SU-DHL-6 (cell line): ENCODE data around the gene COQ4.

Source experiments
- CTCF ChIP-seq: fragments of 200-600 bp; sonication (generic); IDR thresholded peaks from one replicate; pipeline ENCODE4 v1.5.1; 2017; ENCODE audit warnings: antibody characterized with exemption, mild to moderate bottlenecking, low read length, moderate library complexity; ENCODE audit not compliant: insufficient read depth, poor library complexity, severe bottlenecking
- EZH2phosphoT487 ChIP-seq: fragments of 200-600 bp; sonication (generic), shearing (Covaris generic); conservative IDR thresholded peaks from 2 replicates; pipeline ENCODE4 v1.6.1; 2018; ENCODE audit warnings: mild to moderate bottlenecking, antibody characterized with exemption, low read length, moderate library complexity, mixed read lengths

DNA sequence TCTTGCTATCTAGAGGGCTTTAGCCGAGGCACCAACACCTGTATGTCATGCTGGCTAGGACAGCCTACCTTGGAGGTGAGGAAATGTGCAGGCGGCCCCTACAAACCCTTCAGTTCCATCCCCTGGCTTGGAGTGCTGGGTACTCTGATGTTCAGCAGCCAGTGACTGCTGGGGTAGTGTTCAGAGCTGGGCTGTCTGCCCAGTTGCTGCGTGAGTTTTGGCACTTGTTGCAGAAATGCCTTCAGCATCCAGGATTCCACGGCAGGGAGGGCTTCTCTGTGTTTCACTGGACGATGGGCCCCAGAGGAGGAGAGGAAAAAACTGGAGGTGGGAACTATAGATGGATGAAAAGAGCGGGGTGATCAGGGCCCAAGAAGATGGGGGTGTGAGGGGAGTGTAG, 36.2 kb upstream of the COQ4 start:
- TF ChIP-seq CTCF (no peak), EZH2phosphoT487 (no peak)
